Stimulated activated CD4-positive, alpha-beta T cell treated with anti-CD3 and anti-CD28 coated beads, Interleukin-12 subunit alpha, Interleukin-12 subunit beta, amount 100 ng/mL, for 4 hours (primary cell): Measurements from ENCODE around the gene RECK.

Experiments
- DNase-seq: peaks from one replicate; pipeline ENCODE4 v3.0.0-alpha.2; 2020

Gene RECK

DNA sequence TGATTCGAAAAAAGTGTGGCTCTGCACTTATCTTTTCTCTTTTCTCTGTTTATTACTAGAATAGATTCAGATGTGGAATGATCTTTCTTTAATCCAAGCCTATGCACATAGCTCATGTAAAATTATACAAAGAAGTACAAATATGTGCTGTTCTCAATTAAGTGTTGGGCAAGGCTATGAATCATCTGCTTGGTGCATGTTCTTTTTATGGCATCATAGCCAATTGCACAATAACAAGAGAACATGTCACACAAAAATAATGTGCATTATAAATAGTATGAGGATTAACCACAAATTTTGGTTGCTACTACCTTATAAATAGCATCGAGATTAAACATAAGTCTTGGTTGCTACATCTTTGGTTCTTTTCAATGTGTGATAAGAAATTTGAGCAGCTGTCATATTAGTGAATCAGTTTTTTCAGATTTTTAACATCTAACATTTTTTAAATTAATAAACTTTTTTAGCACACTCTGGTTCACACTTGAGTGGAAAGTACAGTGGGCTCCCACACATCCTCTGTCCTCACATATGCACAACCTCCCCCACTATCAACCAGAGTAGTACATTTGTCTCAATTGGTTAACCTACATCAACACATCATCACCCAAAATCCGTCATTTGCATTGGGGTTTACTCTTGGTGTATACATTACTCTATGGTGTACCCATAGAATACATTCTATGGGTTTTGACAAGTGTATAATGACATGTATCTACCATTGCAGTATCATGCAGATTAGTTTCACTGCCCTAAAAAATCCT, 6.8 kb upstream of the RECK start:
- no peak for DNase-seq

DNA sequence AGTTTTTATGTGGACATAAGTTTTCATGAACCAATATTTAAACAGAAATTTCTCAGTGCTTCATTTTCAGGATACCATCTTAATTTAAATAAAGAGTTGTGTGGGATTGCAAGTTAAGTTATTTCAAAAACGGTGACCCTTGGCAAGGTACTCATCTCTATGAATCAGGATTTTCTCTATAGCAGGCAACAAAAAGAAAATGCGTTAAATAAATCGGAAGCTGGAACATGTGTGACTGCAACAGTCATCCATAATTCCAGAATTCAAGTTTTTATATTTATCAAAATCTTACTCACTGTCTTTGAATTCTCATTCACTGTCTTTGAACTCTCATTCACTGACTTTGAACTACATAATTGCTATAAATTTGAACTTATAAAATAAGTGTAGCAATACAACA, 5.8 kb upstream of the RECK start:
- DNase-seq = no peak

DNA sequence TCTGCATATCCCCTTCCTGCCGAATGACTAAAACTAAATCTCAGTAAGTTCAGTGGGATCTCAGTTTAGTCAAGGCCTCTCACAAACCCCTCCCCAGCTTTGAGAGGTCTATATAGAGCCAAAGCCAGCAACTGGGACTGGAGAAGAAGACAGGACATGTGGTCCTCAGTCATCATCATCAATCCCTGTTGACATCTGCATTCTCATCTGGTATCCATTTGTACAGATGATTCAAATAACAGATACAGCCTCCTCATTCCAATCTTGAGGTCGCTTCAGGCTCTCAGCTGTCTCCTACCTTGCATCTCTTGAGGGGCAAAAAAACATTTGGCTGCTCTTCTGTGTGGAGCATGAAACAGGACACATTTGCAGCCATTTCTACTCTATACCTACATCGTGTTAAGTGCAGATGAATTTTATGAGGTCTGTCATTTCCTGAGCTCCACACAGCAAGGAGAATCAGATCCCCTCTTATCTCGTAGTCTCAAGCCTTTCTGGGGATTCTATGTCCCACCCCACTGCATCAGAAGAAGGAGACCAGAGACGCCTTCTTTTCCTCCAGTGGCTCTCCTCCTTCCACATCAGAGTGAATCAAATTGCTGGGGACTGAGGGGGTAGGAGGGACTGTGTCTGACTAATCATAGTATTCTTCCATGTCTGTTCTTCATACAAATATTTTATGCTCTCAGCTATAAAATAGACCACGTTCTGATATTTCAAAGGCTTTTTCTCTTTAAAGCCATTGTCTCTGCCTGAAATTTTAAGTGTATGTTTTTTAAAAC, 4.7 kb upstream of the RECK start:
- no peak for DNase-seq

DNA sequence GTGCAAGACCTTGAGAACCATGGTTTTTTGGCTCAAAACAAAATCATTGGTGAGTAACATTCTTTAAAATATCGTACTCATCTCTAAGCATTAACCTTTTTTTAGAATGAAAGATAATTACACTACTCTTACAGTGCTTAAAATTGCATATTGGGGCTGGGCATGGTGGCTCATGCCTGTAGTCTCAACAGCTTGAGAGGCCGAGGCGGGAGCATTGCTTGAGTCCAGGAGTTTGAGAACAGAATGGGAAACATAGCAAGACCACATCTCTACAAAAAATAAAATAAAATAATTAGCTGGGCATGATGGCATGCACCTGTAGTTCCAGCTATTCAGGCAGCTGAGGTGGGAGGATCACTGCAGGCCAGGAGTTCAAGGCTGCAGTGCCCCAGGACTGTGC, 2.9 kb upstream of the RECK start:
- DNase-seq = no peak

DNA sequence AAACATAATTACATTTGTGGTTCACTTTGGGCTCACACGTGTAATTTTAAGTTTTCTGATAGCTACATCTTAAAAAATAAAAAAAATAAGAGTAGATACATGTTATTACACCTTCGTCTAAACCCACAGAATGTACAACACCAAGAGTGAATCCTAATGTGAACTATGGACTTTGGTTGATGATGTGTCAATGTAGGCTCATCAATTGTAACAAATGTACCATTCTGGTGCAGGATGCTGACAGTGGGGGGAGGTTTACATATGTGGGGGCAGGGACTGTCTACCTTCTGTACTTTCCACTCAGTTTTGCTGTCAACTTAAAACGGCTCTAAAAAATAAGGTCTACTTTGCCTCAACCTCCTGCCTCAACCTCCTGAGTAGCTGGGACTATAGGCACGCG, 2.5 kb upstream of the RECK start:
- no peak for DNase-seq

DNA sequence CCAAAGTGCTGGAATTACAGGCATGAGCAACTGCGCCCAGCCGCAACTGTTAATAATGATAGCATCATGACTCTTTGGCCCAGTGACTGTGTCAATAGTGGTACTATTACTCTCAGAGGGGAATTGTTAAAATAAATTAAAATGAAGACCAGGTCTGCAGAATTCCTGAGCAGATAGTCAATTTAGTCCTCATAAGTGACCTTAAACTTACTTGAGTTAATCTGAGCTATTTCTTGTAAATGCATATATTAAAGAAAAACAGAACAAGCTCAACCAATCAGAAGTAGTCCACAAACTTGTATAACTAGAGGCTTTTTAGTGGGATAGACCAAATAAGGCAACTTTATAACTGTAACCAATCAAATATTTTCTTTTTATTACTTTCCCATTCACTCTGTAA, 1.7 kb upstream of the RECK start:
- no peak for DNase-seq

DNA sequence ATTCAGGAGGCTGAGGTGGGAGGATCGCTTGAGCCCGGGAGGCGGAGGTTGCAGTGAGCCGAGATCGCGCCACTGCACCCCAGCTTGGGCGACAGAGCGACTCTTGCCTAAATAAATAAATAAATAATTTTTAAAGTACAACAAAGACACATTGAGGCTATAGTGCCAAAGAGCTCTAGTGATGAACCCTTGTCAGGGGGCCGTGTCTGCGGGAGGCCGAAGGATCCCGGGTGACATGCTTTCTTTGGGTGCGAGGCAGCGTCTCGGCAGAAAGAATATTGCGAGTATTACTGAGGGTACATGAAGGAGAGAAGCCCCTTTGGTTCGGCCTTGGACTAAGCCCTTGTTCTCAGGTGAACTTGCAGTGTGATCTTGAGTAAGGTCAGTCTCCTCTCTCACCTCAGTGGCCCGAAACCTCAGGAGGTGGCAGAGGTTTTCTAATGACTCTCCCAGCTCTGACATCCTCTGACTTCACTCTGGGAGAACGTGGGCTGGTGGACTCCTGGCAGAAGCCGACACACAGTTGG, 397 bp upstream of the RECK start:
- DNase-seq = no peak

DNA sequence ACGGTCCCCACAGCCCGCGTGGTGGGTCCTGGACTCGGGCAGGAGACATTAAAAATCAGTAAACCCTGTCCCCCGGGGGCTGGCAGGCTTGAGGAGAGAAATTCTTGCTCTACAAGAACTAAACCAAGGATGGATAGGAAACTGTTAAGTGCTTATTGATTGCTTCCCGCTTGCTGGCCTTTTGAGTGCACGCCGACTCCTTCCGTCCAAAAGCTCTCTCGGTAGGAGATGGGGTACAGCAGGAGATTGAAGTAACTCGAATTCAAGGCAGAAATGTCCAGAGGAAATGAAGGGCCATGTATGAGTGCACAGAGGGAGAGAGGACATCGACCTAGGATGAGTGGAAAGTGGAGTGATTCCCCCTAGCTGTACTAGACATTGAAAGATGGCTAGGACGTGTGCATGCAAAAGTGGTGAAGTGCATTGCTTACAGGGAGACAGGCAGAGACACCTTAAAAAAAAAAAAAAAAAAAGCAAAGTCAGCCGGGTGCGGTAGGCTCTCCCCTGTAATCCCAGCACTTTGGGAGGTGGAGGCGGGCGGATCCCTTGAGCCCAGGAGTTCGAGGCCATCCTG, 923 bp downstream of the RECK start:
- DNase-seq = no peak

DNA sequence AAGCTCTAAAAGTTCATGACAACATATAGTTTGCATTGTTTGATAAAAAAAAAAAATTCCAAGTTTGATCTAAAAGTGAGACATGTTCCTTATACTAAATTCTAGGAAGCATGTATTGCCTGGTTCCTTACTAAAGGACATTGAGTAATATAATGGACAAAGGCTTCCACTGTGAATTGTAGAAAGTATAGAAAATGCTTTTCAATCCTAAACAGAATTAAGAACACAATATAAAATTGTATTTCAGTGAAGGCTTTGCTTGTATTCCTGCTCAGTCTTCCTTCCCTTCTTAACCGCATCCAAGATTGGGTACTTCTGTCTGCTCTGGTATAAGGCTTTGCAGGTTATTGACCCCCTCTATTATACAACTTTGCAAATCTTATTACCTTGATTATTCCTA, 2.4 kb downstream of the RECK start:
- no peak for DNase-seq

DNA sequence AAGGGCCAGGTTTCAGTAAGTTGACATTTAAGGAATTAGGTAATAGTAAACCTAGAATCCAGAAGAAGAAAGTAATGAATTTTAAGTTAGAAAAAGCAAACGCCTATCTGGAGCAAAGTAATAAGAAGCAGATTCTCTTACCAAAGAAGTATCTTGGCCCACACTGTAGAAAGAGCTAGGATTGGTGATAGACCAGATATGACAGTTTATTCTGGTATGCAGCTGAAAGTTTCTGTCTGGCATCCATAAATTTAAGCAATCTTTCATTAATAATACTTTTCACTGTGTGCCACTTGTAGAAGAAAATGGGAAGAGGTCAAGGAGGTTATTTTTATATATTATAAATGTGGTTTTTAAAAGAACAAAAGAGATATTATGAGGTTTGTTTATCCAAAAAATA, 3.0 kb downstream of the RECK start:
- DNase-seq = no peak

DNA sequence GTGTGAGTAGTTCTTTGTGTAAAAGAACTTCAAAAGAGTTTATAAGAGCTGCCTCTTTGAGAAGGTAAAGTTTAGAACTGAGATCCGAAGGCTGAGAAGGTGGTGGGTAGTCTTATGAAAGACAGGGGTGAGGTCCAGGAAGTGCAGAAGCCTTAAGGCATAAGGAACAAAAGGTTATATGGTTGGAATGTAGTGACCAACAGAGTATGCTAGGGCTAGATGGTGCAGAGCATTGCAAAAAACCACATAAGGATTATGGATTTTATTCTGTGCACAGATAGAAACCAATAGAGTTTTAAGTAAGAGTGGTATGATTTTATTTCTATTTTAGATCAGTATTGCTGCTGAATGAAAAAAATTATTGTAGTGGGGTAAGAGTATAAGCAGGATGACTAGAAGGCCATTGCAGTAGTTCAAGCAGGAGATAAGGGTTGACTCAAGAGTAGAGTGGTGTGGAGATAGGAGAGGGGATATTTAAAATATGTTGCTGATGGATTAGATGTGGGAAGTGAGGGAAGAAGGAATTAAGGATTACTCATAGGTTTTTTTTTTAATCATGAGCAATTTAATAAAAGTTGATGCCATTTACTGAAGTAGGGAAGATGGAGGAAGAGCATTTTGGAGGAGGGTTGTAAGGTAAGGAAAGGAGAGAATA, 3.7 kb downstream of the RECK start:
- no peak for DNase-seq

DNA sequence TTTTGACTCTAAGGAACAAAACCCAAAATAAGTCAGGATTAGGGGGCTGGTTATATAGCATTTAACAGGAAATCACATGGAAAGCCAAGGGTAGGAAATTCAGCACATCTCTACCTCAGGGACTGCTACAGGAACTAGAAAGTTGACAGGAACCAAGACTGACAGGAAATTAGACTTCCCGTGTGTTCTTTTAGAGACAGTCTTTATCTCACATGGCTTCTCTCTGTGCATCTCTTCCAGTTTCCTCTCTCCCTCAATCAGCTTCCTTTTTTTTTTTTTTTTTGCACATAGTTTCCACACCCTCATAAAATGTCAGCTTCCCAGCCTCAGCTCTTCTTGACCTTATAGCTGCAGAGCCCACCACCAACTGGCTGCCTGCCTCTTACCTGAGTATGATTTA, 4.8 kb downstream of the RECK start:
- DNase-seq = no peak

DNA sequence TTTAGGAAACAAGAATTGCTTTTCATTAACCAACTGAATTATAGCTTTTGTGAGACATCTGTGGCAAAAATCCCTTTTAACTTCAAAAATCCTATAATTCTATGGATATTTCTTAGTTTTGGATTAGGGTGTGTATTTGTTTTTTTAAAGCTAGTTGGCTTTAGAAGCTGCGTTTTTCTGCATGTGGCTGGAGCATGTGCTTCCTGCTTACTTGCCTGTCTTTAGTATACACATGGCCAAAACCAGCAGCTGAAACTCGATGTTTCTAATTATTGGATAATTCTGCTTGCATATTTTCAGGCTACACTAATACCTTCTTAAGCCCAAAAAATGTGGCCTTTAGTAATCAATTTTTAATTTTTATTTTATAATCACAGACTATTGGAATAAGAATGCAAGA, 8.9 kb downstream of the RECK start:
- no peak for DNase-seq

DNA sequence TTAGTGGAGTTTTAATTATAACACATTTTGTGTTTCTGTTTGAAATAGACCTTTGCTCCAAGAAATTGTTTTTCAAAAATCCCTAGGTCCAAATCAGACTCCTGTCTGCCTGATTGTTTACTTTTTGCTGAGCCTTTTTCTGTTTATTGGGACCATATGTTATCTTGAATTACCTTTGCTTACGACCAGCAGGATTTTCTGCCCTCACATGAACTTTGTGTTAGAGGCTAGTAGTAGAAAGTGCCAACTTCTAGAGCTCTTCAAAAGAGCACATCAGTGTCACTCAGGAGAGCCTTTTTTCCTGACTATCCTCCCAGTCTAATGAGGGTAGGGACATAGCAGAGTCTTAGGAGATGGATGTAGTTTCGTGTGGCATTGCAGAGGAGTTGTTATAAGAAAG, 10.2 kb downstream of the RECK start:
- DNase-seq = no peak

DNA sequence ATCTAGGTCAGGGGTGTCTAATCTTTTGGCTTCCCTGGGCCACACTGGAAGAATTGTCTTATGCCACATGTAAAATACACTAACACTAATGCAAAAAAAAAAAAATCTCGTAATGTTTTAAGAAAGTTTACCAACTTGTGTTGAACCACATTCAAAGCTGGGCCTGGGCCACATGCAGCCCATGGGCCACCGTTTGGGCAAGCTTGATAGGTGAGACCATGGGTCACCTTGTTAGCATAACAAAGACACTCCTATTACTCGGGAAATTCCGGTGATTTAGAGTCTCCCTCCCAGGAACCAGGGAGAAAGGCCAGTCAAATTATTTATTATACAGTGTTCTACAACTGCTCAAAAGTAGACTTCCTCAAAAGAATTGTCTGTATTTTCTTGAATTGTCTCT, 12.7 kb downstream of the RECK start:
- DNase-seq = no peak

DNA sequence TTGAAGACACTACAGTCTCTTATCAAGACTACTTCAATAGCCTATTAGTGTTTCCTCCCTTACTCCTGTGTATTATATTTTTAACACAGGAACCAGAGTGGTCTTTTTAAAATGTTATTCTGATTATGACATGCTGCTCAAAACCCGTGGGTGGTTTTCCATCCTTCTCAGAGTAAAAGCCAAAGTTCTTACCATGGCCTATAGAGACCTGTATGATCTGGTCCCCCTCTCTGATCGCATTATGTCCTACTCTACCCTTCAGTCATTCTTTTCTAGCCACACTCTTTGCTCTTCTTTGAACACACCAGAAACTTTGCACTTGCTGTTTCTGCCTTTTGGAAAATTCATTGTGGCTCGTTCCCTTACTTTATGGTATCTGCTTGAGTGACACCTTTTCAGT, 13.8 kb downstream of the RECK start:
- no peak for DNase-seq

DNA sequence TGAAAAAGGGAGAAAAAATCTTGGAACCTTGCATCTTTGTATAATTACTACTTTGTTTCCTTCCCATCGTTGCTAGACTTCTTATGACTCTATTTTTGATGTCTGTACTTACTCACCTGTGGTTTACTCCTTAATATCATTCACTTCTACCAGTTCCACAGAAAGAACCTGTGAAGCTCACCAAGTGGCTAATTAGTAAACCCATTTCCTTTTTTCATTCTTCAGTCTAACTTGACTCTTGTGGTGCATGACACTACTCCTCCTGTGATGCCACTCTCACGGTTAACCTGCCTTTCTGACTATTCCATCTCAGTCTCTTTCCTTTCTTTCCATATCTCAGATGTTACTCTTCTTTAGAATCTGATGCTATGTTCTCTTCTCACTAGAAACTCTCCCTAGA, 14.6 kb downstream of the RECK start:
- DNase-seq = no peak

DNA sequence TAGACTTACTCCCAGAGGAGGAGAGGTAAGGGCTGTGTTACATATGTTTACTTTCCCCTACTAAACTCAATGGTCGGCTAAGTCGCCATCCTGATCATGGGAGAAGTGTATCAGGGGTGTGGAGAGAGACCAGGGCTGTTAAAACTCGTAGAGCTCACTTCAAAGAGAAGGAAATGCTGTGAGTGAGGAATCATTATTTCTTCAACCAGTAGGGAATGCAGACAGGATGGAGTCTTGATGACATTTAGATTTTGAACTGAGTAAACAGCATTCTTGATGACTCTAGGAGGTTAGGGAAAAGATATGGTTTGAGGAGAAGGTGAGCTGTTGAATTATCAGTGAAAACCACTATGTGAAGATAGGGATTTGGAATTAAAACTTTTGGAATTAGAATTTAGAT, 17.3 kb downstream of the RECK start:
- no peak for DNase-seq

DNA sequence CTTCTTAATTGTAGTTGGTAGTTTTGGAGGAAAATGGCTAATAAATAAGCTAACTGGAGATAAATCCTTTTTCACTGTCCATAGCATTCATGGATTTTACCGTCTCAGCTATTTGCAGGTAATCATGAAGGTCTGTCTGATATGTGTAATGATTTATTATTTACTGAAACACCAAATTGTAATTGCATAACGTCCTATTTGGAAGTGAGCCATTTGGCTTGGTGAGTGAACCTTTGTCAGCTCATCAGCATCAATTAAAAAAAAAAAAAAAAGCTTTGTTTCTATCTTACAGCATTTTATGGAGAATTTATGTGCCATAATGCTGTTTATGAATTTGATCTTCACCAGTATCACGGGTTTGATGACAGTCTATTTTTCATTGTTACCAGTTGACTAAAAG, 20.2 kb downstream of the RECK start:
- DNase-seq = no peak

DNA sequence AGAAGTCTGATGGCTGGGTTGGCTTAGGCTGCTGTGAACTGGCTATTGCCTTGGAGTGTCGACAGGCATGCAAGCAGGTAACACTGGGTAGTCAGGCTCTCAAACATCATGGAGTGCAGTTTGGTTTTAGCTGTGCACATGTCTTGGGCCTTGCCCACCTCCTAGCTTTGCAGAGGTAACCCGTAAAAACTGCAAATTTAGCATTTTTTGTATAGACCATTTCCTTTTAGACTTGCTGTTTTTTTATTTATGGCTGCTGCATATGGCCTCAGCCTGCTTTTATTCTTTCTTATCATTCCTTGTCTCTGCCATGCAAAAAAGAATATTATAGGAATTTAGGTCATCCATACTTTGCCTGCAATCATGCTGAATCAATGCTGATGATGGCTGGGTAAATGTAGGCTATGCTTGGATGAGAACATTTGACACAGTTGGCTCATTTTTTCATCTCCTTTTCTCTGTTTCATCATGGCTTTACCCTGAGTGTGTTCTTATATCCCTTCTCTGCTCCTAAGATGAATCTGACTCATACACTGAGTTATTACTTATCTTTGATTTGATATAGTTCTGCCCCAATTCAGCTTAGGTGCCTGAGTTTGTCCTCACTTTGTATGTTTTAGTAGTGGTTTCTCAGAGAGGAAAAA, 27.2 kb downstream of the RECK start:
- DNase-seq = no peak

DNA sequence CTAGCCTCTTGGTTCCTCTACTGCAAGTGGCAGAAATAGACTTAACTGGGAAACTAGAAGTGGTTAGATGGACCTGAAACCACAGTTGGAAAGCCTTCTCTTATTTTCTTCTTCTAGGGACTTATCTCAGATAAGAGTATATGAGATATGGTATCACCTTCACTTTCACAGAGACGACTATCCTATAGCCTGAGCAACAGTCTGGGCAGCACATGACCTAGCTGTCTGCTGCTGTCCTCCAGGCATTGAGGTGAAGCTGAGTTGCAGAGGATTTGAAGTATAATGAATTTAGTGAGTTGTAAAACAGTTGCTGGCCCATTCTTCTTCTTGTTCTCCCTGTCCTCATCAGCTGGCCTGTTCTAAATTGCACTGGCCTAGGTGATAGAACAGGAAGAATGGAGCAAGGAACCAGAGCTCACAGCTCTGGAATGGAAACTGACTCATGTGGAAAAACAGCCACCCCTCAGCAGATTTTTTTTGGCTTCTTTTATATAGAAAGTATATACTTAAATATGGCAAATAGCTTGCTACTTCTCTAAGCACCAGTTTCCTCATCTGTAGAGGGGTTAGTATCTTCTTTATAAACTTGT, 27.8 kb downstream of the RECK start:
- no peak for DNase-seq

DNA sequence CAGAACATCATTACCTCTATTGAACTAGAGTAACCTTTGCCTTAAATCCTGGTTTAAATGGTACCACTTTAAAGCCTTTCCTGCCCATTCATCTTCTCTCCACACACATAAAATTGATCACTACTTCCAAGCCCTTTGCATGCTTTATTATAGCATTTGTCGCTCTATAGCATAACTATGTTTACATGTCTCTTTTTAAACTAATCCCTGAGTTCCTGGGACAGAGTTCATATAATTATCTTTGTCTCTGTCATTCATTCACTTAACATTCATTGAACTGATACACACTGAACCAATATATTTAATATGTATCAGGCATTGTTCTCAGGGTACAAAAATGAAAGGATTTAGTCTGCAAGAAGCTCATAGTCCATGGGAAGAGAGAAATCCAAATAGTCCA, 37.3 kb downstream of the RECK start:
- no peak for DNase-seq
